ENCODE measurements around the gene LPIN3. TPM values are rescaled to one million over a fixed set of nuclear protein-coding genes. Genes with fewer than 3 reads are reported as not detected.

The LPIN3 gene
- total RNA-seq, 4 donors from 2014 or later: 85.0 to 320 (median 222) TPM

DNA sequence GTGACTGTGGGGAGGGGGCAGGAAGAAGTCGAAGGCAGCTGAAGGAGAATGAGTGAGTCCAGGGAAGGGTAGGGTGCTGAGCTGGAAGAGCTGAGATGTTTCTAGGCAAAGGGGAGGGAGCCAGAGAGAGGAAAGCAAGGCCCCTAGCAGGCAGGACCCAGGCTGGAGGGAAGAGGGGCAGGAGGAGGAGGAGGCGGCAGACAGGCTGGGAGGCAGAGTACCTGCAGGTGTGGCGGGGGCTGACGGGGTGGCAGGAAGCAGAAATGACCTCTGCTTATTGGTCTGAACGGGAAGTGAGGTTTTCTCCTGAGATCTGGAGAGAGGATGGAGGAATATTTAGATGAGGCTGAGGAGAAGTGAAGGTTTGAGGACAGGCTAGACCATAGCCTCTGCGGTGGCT is 36.7 kb downstream of the LPIN3 start:
- TF ChIP-seq POLR2A (IDR thresholded peaks at IDR 0.05): no peak
- TF ChIP-seq, protein P1, sequence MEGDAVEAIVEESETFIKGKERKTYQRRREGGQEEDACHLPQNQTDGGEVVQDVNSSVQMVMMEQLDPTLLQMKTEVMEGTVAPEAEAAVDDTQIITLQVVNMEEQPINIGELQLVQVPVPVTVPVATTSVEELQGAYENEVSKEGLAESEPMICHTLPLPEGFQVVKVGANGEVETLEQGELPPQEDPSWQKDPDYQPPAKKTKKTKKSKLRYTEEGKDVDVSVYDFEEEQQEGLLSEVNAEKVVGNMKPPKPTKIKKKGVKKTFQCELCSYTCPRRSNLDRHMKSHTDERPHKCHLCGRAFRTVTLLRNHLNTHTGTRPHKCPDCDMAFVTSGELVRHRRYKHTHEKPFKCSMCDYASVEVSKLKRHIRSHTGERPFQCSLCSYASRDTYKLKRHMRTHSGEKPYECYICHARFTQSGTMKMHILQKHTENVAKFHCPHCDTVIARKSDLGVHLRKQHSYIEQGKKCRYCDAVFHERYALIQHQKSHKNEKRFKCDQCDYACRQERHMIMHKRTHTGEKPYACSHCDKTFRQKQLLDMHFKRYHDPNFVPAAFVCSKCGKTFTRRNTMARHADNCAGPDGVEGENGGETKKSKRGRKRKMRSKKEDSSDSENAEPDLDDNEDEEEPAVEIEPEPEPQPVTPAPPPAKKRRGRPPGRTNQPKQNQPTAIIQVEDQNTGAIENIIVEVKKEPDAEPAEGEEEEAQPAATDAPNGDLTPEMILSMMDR (IDR thresholded peaks at IDR 0.05): no peak

DNA sequence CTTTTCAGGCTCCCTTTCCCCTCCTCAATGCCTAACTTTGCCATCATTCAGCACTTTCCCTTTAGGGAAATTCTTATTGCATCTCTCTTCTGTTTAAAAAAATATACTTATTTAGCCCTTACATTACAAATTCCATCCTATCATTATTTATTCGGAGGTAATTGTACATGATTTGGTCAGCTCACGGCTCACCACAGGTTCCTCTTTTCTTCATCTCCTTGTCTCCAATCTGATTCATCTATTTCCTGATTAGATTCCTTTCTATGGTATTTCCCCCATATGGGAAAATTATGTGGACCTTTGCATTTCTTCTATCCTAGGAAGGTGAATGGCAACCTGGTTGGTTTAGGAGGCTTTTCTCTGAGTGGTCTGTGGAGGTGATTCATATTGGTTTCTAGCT is 38.9 kb downstream of the LPIN3 start:
- no peak for DNase-seq
- Histone ChIP-seq H3K27me3 (no peaks in the 10 kb centered on the region), H3K4me1 (no peaks in the 10 kb centered on the region), H3K27ac (no peak overlapping the region), H3K36me3 (no peaks in the 10 kb centered on the region), H3K9me3 (no peaks in the 10 kb centered on the region), H3K4me3 (no peak overlapping the region)
- TF ChIP-seq POLR2A (IDR thresholded peaks at IDR 0.05): no peak
- TF ChIP-seq, protein P1 (IDR thresholded peaks at IDR 0.05): no peak

More for the DNA sequence above, 36.7 kb downstream of the LPIN3 start:
- H3K9me3 ChIP-seq: no peaks in the 10 kb centered on the region
- no peak for DNase-seq
- no peaks in the 10 kb centered on the region for H3K4me1 ChIP-seq
- H3K36me3 ChIP-seq: no peaks in the 10 kb centered on the region
- no peak overlapping the region for H3K4me3 ChIP-seq
- no peaks in the 10 kb centered on the region for H3K27me3 ChIP-seq
- no peak overlapping the region for H3K27ac ChIP-seq

DNA sequence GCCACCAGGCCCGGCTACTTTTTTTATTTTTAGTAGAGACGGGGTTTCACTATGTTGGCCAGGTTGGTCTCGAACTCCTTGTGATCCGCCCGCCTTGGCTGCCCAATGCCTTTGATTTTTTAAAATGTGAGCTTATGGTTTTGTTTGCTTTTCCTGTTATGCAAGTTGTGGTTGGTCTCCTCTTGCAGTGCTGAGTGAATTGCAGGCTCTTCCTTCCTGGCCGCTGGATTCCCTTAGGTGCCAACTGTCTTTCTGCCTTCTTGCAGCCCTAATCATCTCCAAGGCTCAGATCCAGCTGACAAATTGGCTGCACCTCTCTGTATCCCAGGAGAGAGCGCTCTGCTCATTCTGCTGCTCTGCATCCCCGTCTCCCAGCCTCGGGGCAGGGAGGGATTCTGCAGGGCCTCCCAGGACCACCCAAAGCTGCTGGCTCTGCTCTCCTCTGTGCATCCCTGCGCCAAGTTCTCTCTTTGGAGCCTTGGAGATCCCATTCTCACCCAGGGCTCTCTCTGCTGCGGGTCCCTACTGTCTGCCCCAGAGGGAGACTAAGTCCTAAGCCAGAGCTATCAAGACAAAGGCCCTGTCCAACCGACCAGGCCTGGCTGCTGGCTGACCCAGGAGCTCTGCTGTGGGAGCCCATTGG is 40.1 kb downstream of the LPIN3 start:
- H3K27ac ChIP-seq: no peak overlapping the region
- H3K36me3 ChIP-seq: no peaks in the 10 kb centered on the region
- no peak for DNase-seq
- no peak overlapping the region for H3K4me3 ChIP-seq
- no peak for TF ChIP-seq POLR2A (IDR thresholded peaks at IDR 0.05)
- TF ChIP-seq, protein P1 (IDR thresholded peaks at IDR 0.05): no peak
- no peaks in the 10 kb centered on the region for H3K27me3 ChIP-seq
- H3K4me1 ChIP-seq: no peaks in the 10 kb centered on the region
- no peaks in the 10 kb centered on the region for H3K9me3 ChIP-seq

DNA sequence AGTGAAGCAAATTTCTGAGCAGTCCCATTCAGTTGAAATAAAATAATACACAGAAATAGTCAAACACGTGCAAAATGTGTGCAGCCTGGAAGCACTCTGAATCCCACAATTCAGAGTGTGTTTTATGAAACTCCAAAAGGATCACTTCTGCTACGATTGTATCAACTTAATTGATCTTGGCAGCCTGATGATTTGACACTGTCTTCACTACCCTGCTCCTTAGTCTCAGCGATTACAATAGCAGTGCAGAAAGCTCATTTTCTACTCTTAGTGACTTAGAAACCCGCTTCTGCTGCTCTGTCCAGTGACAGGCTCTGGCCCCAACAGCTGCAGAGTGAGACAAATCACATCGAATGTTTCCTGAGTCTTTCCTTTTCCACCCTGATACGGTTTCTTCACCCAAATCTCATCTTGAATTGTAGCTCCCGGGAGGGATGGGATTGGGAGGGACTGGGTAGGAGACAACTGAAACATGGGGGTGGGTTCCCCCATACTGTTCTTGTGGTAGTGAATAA is 42.2 kb downstream of the LPIN3 start:
- no peak overlapping the region for H3K4me3 ChIP-seq
- no peaks in the 10 kb centered on the region for H3K27me3 ChIP-seq
- H3K4me1 ChIP-seq: no peaks in the 10 kb centered on the region
- no peak overlapping the region for H3K27ac ChIP-seq
- TF ChIP-seq, protein P1 (IDR thresholded peaks at IDR 0.05): no peak
- TF ChIP-seq POLR2A (IDR thresholded peaks at IDR 0.05): no peak
- H3K36me3 ChIP-seq: no peaks in the 10 kb centered on the region
- H3K9me3 ChIP-seq: no peaks in the 10 kb centered on the region
- no peak for DNase-seq

DNA sequence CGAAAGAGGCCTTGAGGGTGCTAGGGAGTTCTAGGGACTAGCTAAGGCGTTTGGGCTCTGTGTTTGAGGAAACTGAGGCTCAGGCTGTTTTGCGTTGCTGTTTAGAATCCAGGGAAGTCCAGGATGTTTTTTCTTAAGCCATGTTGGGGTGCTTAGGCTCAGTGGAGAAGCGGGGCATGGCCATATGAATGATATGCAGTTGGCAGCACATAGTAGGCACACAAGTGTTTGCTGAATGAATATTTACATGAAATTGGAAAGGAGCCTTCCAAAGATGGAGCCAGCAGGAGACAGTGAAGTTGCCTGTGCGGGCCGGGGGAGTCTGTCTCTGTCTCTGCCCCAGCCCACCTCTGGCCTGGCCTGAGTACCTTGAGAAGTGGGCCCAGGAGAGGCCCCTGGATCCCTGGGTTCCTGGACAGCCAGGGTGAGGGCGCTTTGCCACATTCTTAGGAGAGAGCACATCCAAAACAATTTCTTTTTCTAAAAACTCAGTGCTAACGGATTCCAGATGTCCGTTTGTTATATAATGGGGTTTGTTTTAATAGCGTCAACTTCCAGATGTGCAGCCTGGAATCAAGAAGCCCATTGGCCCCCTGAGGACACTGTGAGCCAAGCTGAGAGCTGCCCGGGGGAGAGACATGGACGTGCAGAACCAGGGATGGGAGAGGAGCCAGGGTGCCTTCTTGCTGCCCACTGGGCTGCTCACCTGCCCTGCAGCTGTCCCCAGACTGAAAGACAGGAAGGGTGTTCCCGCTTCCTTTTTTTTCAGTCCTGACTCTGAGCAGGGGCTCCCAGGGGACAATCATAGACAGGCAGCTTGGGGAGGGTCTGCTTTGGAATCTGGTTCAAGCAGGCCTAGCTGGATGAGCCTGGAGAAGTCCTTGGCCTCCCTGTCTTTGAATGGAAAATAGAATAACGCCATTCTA is 46.1 kb downstream of the LPIN3 start:
- Histone ChIP-seq H3K4me1 (no peaks in the 10 kb centered on the region), H3K27ac (no peak overlapping the region), H3K4me3 (no peak overlapping the region), H3K36me3 (no peaks in the 10 kb centered on the region), H3K27me3 (no peaks in the 10 kb centered on the region), H3K9me3 (no peaks in the 10 kb centered on the region)
- no peak for TF ChIP-seq POLR2A (IDR thresholded peaks at IDR 0.05)
- TF ChIP-seq, protein P1 (IDR thresholded peaks at IDR 0.05): no peak
- DNase-seq: no peak

Measured in Peyer's patch (tissue), 4 donors.